H9 (cell line): ENCODE data around the gene TNFRSF18. TPM values are rescaled to one million over a fixed set of nuclear protein-coding genes. Genes with fewer than 3 reads are reported as not detected.

Experiments used
- DNase-seq: peaks from one replicate; pipeline ENCODE4 v3.0.0-alpha.2; 2017
- H2AFZ ChIP-seq: one replicate; pipeline ENCODE4 v1.6.1; 2013; ENCODE audit warnings: mild to moderate bottlenecking, low read length, control low read depth, moderate library complexity
- H2AK5ac ChIP-seq: 2 replicates; pipeline ENCODE4 v1.6.1; 2013; ENCODE audit warnings: low read length, control low read depth, mixed read lengths; ENCODE audit not compliant: insufficient read length
- H2BK120ac ChIP-seq: one replicate; pipeline ENCODE4 v1.6.1; 2013; ENCODE audit warnings: low read depth, mild to moderate bottlenecking, low read length, control low read depth, inconsistent platforms; ENCODE audit not compliant: poor library complexity, severe bottlenecking
- H2BK12ac ChIP-seq: 2 replicates; pipeline ENCODE4 v1.6.1; 2013; ENCODE audit warnings: low read length, control low read depth, mixed read lengths, low read depth; ENCODE audit not compliant: insufficient read length
- H2BK15ac ChIP-seq: 2 replicates; pipeline ENCODE4 v1.6.1; 2013; ENCODE audit warnings: low read depth, low read length, control low read depth
- H2BK20ac ChIP-seq: one replicate; pipeline ENCODE4 v1.6.1; 2013; ENCODE audit warnings: low read depth, mild to moderate bottlenecking, low read length, control low read depth, inconsistent platforms; ENCODE audit not compliant: poor library complexity, severe bottlenecking
- H2BK5ac ChIP-seq: 2 replicates; pipeline ENCODE4 v1.6.1; 2013; ENCODE audit warnings: low read length, control low read depth, mixed read lengths; ENCODE audit not compliant: insufficient read length
- H3K14ac ChIP-seq: 2 replicates; pipeline ENCODE4 v1.6.1; 2013; ENCODE audit warnings: low read length, control low read depth; ENCODE audit not compliant: insufficient read depth
- H3K18ac ChIP-seq: 2 replicates; pipeline ENCODE4 v1.6.1; 2013; ENCODE audit warnings: low read depth, mild to moderate bottlenecking, mixed read lengths, low read length, control low read depth; ENCODE audit not compliant: insufficient read length
- H3K23ac ChIP-seq: 2 replicates; pipeline ENCODE4 v1.6.1; 2013; ENCODE audit warnings: low read length, control low read depth, mixed read lengths, low read depth; ENCODE audit not compliant: insufficient read length
- H3K23me2 ChIP-seq: 2 replicates; pipeline ENCODE4 v1.6.1; 2013; ENCODE audit warnings: low read depth, mild to moderate bottlenecking, mixed read lengths, low read length, control low read depth; ENCODE audit not compliant: insufficient read length, poor library complexity, severe bottlenecking
- H3K27ac ChIP-seq: 2 replicates; pipeline ENCODE4 v1.5.1; 2013; ENCODE audit warnings: low read length, control low read depth, mixed read lengths, low read depth; ENCODE audit not compliant: insufficient read length
- H3K27me3 ChIP-seq: 2 replicates; pipeline ENCODE4 v1.6.1; 2013; ENCODE audit warnings: low read length, control low read depth, inconsistent platforms; ENCODE audit not compliant: insufficient read depth
- H3K4ac ChIP-seq: 2 replicates; pipeline ENCODE4 v1.6.1; 2013; ENCODE audit warnings: low read depth, mild to moderate bottlenecking, control low read depth, inconsistent platforms, low read length, moderate library complexity
- H3K4me1 ChIP-seq: 2 replicates; pipeline ENCODE4 v1.6.1; 2013; ENCODE audit warnings: low read length, control low read depth, inconsistent platforms; ENCODE audit not compliant: insufficient read depth
- H3K4me2 ChIP-seq: 2 replicates; pipeline ENCODE4 v1.6.1; 2013; ENCODE audit warnings: low read length, control low read depth, mixed read lengths; ENCODE audit not compliant: insufficient read length, insufficient read depth
- H3K56ac ChIP-seq: 2 replicates; pipeline ENCODE4 v1.6.1; 2013; ENCODE audit warnings: low read depth, mild to moderate bottlenecking, mixed read lengths, low read length, control low read depth; ENCODE audit not compliant: insufficient read length
- H3K79me1 ChIP-seq: 2 replicates; pipeline ENCODE4 v1.6.1; 2013; ENCODE audit warnings: low read depth, mild to moderate bottlenecking, moderate library complexity, low read length, control low read depth, inconsistent platforms; ENCODE audit not compliant: insufficient read depth, poor library complexity, severe bottlenecking
- H3K79me2 ChIP-seq: 2 replicates; pipeline ENCODE4 v1.6.1; 2013; ENCODE audit warnings: low read length, control low read depth, inconsistent platforms; ENCODE audit not compliant: insufficient read depth
- H3K9ac ChIP-seq: 2 replicates; pipeline ENCODE4 v1.6.1; 2013; ENCODE audit warnings: low read length, control low read depth, mixed read lengths; ENCODE audit not compliant: insufficient read length; ENCODE audit errors: extremely low read depth
- H3K9me3 ChIP-seq: one replicate; pipeline ENCODE4 v1.6.1; 2013; ENCODE audit warnings: low read depth, low read length, inconsistent platforms; ENCODE audit not compliant: control insufficient read depth
- H3T11ph ChIP-seq: one replicate; pipeline ENCODE4 v1.6.1; 2013; ENCODE audit warnings: mild to moderate bottlenecking, low read length, control low read depth, inconsistent platforms
- H4K20me1 ChIP-seq: one replicate; pipeline ENCODE4 v1.6.1; 2013; ENCODE audit not compliant: control insufficient read depth, insufficient read length, insufficient read depth
- H4K5ac ChIP-seq: 2 replicates; pipeline ENCODE4 v1.6.1; 2013; ENCODE audit warnings: low read depth, mild to moderate bottlenecking, mixed read lengths, low read length, control low read depth; ENCODE audit not compliant: insufficient read length
- H4K8ac ChIP-seq: replicated peaks from 2 replicates; pipeline ENCODE4 v1.6.1; 2013; ENCODE audit warnings: low read length, control low read depth, mixed read lengths, low read depth; ENCODE audit not compliant: insufficient read length
- H4K91ac ChIP-seq: 2 replicates; pipeline ENCODE4 v1.6.1; 2013; ENCODE audit warnings: low read depth, mild to moderate bottlenecking, moderate library complexity, mixed read lengths, low read length, control low read depth; ENCODE audit not compliant: insufficient read length
- H3K27ac Mint-ChIP-seq, 3 experiments: 2 replicates in 2 of 3; 3 replicates in 1 of 3; pipeline ENCODE4 v1.8.0; 2020 to 2021; ENCODE audit warnings: mixed read lengths in 3 of 3, mild to moderate bottlenecking in 1 of 3, moderate library complexity in 1 of 3
- H3K27me3 Mint-ChIP-seq: 2 replicates; pipeline ENCODE4 v1.8.0; 2021; ENCODE audit warnings: low read depth, mild to moderate bottlenecking, moderate library complexity, mixed read lengths
- H3K36me3 Mint-ChIP-seq, 3 experiments: 2 replicates in 2 of 3; 3 replicates in 1 of 3; pipeline ENCODE4 v1.8.0; 2020 to 2021; ENCODE audit warnings: low read depth in 3 of 3, mixed read lengths in 3 of 3; ENCODE audit not compliant: insufficient read depth in 1 of 3
- H3K4me1 Mint-ChIP-seq, 2 experiments: 2 replicates each; pipeline ENCODE4 v1.8.0; 2020; ENCODE audit warnings: mixed read lengths in 2 of 2
- H3K4me3 Mint-ChIP-seq, 2 experiments: 2 replicates in 1 of 2; 3 replicates in 1 of 2; pipeline ENCODE4 v1.8.0; 2020 to 2021; ENCODE audit warnings: mild to moderate bottlenecking in 2 of 2, mixed read lengths in 2 of 2, moderate library complexity in 1 of 2
- H3K9me3 Mint-ChIP-seq, 2 experiments: 2 replicates in 1 of 2; 3 replicates in 1 of 2; pipeline ENCODE4 v1.8.0; 2020; ENCODE audit warnings: mild to moderate bottlenecking in 2 of 2, mixed read lengths in 2 of 2, moderate library complexity in 1 of 2
- WGBS: extraction: QIAGEN DNeasy Blood & Tissue Kit; methylation state at CpG from one replicate; pipeline ENCODE4 v1.1.7; 2013; ENCODE audit warnings: missing lambda C conversion rate, low lambda C conversion rate, mixed read lengths; ENCODE audit not compliant: insufficient read length; ENCODE audit errors: extremely low coverage; 5-methylcytosine and 5-hydroxymethylcytosine counted together
- total RNA-seq: library from RNA; stranded (reverse); gene quantifications from 2 replicates; pipeline ENCODE4 v1.2.1, GENCODE V29; 2021
- TF ChIP-seq, protein P1 (sequence below): fragments of 200-600 bp; sonication (generic); conservative IDR thresholded peaks from 3 replicates; pipeline ENCODE4 v1.8.0; 2021; ENCODE audit warnings: antibody characterized with exemption, mild to moderate bottlenecking

TNFRSF18 gene
- total RNA-seq, 1 experiment from 2014 or later, result 2.0 TPM

GRCh38 chr1:1228596-1229321 lies 22.4 kb upstream of the TNFRSF18 start:
- H3K9me3 Mint-ChIP-seq, result peaks cover 0 to 4% of the 10 kb centered on the region in 2 experiments; a peak in 1 of 5 replicates
- Histone ChIP-seq H3K23ac (no peak overlapping the region), H4K20me1 (no peaks in the 10 kb centered on the region), H3T11ph (no peak overlapping the region), H3K79me1 (peaks cover 2% of the 10 kb centered on the region), H3K9me3 (no peaks in the 10 kb centered on the region), H4K8ac (no peak overlapping the region), H3K18ac (no peak overlapping the region), H3K23me2 (peaks cover 6% of the 10 kb centered on the region), H3K4me2 (no peak overlapping the region), H4K91ac (no peak overlapping the region), H3K56ac (no peak overlapping the region), H2BK15ac (no peak overlapping the region), H3K4me1 (no peaks in the 10 kb centered on the region), H2BK120ac (no peak overlapping the region), H3K9ac (no peak overlapping the region), H3K27me3 (no peaks in the 10 kb centered on the region), H3K79me2 (peaks cover 2% of the 10 kb centered on the region; the same call in 1 of the 2 replicates), H2AFZ (no peak overlapping the region), H2BK5ac (no peak overlapping the region), H4K5ac (no peak overlapping the region), H3K4ac (no peak overlapping the region), H2BK20ac (no peak overlapping the region), H3K27ac (no peak overlapping the region), H2AK5ac (no peak overlapping the region), H3K14ac (no peak overlapping the region), H2BK12ac (no peak overlapping the region)
- H3K27me3 Mint-ChIP-seq, result no peaks in the 10 kb centered on the region
- H3K36me3 Mint-ChIP-seq, result peaks cover 17 to 46% (median 42%) of the 10 kb centered on the region in 3 experiments
- no peak overlapping the region; a peak in 1 of 7 replicates for H3K27ac Mint-ChIP-seq
- H3K4me1 Mint-ChIP-seq, result peaks cover 11 to 15% of the 10 kb centered on the region in 2 experiments
- no peak overlapping the region; a peak in 1 of 5 replicates for H3K4me3 Mint-ChIP-seq
- DNase-seq, result no peak
- TF ChIP-seq, protein P1, sequence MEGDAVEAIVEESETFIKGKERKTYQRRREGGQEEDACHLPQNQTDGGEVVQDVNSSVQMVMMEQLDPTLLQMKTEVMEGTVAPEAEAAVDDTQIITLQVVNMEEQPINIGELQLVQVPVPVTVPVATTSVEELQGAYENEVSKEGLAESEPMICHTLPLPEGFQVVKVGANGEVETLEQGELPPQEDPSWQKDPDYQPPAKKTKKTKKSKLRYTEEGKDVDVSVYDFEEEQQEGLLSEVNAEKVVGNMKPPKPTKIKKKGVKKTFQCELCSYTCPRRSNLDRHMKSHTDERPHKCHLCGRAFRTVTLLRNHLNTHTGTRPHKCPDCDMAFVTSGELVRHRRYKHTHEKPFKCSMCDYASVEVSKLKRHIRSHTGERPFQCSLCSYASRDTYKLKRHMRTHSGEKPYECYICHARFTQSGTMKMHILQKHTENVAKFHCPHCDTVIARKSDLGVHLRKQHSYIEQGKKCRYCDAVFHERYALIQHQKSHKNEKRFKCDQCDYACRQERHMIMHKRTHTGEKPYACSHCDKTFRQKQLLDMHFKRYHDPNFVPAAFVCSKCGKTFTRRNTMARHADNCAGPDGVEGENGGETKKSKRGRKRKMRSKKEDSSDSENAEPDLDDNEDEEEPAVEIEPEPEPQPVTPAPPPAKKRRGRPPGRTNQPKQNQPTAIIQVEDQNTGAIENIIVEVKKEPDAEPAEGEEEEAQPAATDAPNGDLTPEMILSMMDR, result no peak
- WGBS, result no CpG with 5 or more reads among the region's 28 CpGs
